Activated T-helper 1 cell treated with anti-CD3 and anti-CD28 coated beads, Interleukin-12 subunit alpha, Interleukin-12 subunit beta, Interleukin-2, Interleukin-4 antibody, amounts not matched to agents 30 ng/mL and 10 ng/mL and 1 ng/mL, durations not matched to agents 14 hours and 24 hours and 36 hours (primary cell): ENCODE data around the gene KDM4C. TPM values are rescaled to one million over a fixed set of nuclear protein-coding genes. Genes with fewer than 3 reads are reported as not detected.
A peak's percentile ranks its signal among the peaks of the same experiment; 100 is the strongest.

Experiments used
- DNase-seq: peaks from one replicate; pipeline ENCODE4 v3.0.0; 2021; ENCODE audit warnings: low spot score
- H3K27ac Mint-ChIP-seq: one replicate; pipeline ENCODE4 v1.8.0; 2021; ENCODE audit warnings: mild to moderate bottlenecking, mixed read lengths
- H3K27me3 Mint-ChIP-seq: one replicate; pipeline ENCODE4 v1.8.0; 2022; ENCODE audit warnings: mild to moderate bottlenecking, moderate library complexity, mixed read lengths; ENCODE audit not compliant: insufficient read depth
- H3K36me3 Mint-ChIP-seq: one replicate; pipeline ENCODE4 v1.8.0; 2021; ENCODE audit warnings: low read depth, mixed read lengths
- H3K4me1 Mint-ChIP-seq: one replicate; pipeline ENCODE4 v1.8.0; 2021; ENCODE audit warnings: low read depth, mixed read lengths
- H3K4me3 Mint-ChIP-seq: one replicate; pipeline ENCODE4 v1.8.0; 2021; ENCODE audit warnings: mild to moderate bottlenecking, moderate library complexity, mixed read lengths
- H3K9me3 Mint-ChIP-seq: one replicate; pipeline ENCODE4 v1.8.0; 2021; ENCODE audit warnings: mixed read lengths
- intact Hi-C: fragments of 100-400 bp; cut with micrococcal nuclease; formaldehyde crosslinking; loops from one replicate; pipeline ENCODE4 v1.15.1; 2024
- total RNA-seq: library from RNA; stranded (reverse); gene quantifications from 2 replicates; pipeline ENCODE4 v1.2.3, GENCODE V29; 2022

KDM4C gene
- total RNA-seq, 1 donor from 2014 or later, result 35.9 TPM

GRCh38 chr9:6893350-6894131 is 135.8 kb downstream of the KDM4C start:
- no peak for DNase-seq
- Mint-ChIP-seq H3K27me3 (no peaks in the 10 kb centered on the region), H3K9me3 (no peaks in the 10 kb centered on the region), H3K4me3 (peak overlapping the region; percentile 32), H3K27ac (peak overlapping the region; percentile 63), H3K4me1 (peaks cover 32% of the 10 kb centered on the region), H3K36me3 (peaks cover 34% of the 10 kb centered on the region)
- intact Hi-C loops, result loop anchor here (1.0 to 10.0 kb wide), 9 partner anchors 9 to 641 kb away; partner anchors contain the start of genes KDM4C and UHRF2

DNA sequence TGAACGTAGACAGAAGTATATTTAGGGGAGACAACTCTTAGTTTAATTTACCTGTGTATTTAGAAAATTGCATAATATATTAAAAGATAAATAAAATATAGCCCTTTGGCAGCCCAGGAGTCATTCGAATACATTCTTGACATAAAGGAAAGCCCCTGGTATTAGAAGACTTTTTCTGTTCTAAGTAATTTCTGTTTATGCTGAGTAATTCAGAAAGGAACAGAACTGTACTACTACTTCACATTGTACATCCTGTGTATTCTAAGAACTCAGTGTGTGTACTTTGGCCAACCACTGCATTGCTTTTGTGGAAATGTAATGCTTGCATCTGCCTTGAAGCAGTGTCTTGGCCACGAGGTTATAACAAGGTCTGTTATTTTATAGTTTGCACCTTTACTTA is 136.4 kb downstream of the KDM4C start:
- H3K9me3 Mint-ChIP-seq, result no peaks in the 10 kb centered on the region

GRCh38 chr9:6895754-6896153 is 138.0 kb downstream of the KDM4C start:
- Mint-ChIP-seq H3K36me3 (peaks cover 31% of the 10 kb centered on the region), H3K27me3 (no peaks in the 10 kb centered on the region), H3K27ac (no peak overlapping the region), H3K4me3 (no peak overlapping the region), H3K4me1 (peaks cover 49% of the 10 kb centered on the region), H3K9me3 (no peaks in the 10 kb centered on the region)
- no peak for DNase-seq
- intact Hi-C loops, result loop anchor here (2.0 to 10.0 kb wide), 3 partner anchors 191 to 481 kb away; partner anchors contain the start of gene UHRF2

More for the DNA sequence above, 136.4 kb downstream of the KDM4C start:
- Mint-ChIP-seq H3K4me1 (peaks cover 33% of the 10 kb centered on the region), H3K4me3 (peak overlapping the region; percentile 32), H3K27me3 (no peaks in the 10 kb centered on the region), H3K36me3 (peaks cover 34% of the 10 kb centered on the region), H3K27ac (peak overlapping the region; percentile 61)
- intact Hi-C loops, result loop anchor here (1.0 to 10.0 kb wide), 9 partner anchors 8 to 640 kb away; partner anchors contain the start of genes KDM4C and UHRF2
- DNase-seq, result no peak

GRCh38 chr9:6896562-6896961 is 138.8 kb downstream of the KDM4C start:
- intact Hi-C loops, result loop anchor here (10.0 kb wide), 2 partner anchors 318 to 482 kb away; partner anchors contain the start of gene UHRF2
- no peaks in the 10 kb centered on the region for H3K27me3 Mint-ChIP-seq
- DNase-seq, result no peak
- H3K27ac Mint-ChIP-seq, result no peak overlapping the region
- H3K36me3 Mint-ChIP-seq, result peaks cover 29% of the 10 kb centered on the region
- H3K4me3 Mint-ChIP-seq, result no peak overlapping the region
- H3K4me1 Mint-ChIP-seq, result peaks cover 57% of the 10 kb centered on the region
- no peaks in the 10 kb centered on the region for H3K9me3 Mint-ChIP-seq

- H3K9me3 Mint-ChIP-seq, result no peaks in the 10 kb centered on the region
- H3K27ac Mint-ChIP-seq, result no peak overlapping the region
- peaks cover 32% of the 10 kb centered on the region for H3K36me3 Mint-ChIP-seq
- H3K4me1 Mint-ChIP-seq, result peaks cover 64% of the 10 kb centered on the region
- no peaks in the 10 kb centered on the region for H3K27me3 Mint-ChIP-seq
- no peak overlapping the region for H3K4me3 Mint-ChIP-seq
- no peak for DNase-seq
- intact Hi-C loops, result loop anchor here (10.0 kb wide), 2 partner anchors 317 to 483 kb away; partner anchors contain the start of gene UHRF2
Measured at GRCh38 chr9:6897207-6897822, 139.5 kb downstream of the KDM4C start.

GRCh38 chr9:6897898-6898302 is 140.1 kb downstream of the KDM4C start:
- Mint-ChIP-seq H3K36me3 (peaks cover 32% of the 10 kb centered on the region), H3K27me3 (no peaks in the 10 kb centered on the region), H3K27ac (no peak overlapping the region), H3K4me1 (peaks cover 67% of the 10 kb centered on the region), H3K4me3 (no peak overlapping the region), H3K9me3 (no peaks in the 10 kb centered on the region)
- intact Hi-C loops, result loop anchor here (10.0 kb wide), 2 partner anchors 317 to 483 kb away; partner anchors contain the start of gene UHRF2
- DNase-seq, result no peak

DNA sequence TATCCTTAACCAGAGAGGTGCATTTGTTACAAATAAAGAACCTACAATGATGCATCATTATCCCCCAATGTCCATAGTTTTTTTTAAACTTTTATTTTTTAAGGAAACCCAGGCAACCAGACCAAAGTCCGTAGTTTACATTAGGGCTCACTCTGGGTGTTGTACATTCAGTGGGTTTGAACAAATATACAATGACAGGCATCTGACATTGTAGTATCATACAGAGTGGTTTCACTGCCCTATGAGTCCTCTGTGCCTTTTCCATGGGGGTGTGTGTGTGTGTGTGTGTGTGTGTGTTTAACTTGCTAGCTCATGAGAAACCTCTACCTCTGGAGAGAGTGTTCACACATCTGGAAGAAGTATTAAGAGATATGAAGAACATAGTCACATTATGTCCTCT is 141.5 kb downstream of the KDM4C start:
- no peak overlapping the region for H3K4me3 Mint-ChIP-seq
- peaks cover 55% of the 10 kb centered on the region for H3K4me1 Mint-ChIP-seq
- H3K27ac Mint-ChIP-seq, result no peak overlapping the region
- H3K36me3 Mint-ChIP-seq, result peaks cover 26% of the 10 kb centered on the region
- no peaks in the 10 kb centered on the region for H3K27me3 Mint-ChIP-seq
- intact Hi-C loops, result loop anchor here (10.0 kb wide), 2 partner anchors 316 to 484 kb away; partner anchors contain the start of gene UHRF2
- no peak for DNase-seq
- H3K9me3 Mint-ChIP-seq, result no peaks in the 10 kb centered on the region

GRCh38 chr9:6900440-6900883 is 142.7 kb downstream of the KDM4C start:
- H3K4me3 Mint-ChIP-seq, result no peak overlapping the region
- no peak overlapping the region for H3K27ac Mint-ChIP-seq
- H3K27me3 Mint-ChIP-seq, result no peaks in the 10 kb centered on the region
- peaks cover 43% of the 10 kb centered on the region for H3K4me1 Mint-ChIP-seq
- no peak for DNase-seq
- no peaks in the 10 kb centered on the region for H3K9me3 Mint-ChIP-seq
- intact Hi-C loops, result no loop called here
- H3K36me3 Mint-ChIP-seq, result peaks cover 18% of the 10 kb centered on the region

- no peaks in the 10 kb centered on the region for H3K9me3 Mint-ChIP-seq
- H3K27me3 Mint-ChIP-seq, result no peaks in the 10 kb centered on the region
- H3K4me1 Mint-ChIP-seq, result peaks cover 42% of the 10 kb centered on the region
- peaks cover 17% of the 10 kb centered on the region for H3K36me3 Mint-ChIP-seq
- DNase-seq, result no peak
- no peak overlapping the region for H3K4me3 Mint-ChIP-seq
- H3K27ac Mint-ChIP-seq, result peak overlapping the region; percentile 54
- intact Hi-C loops, result no loop called here
Measured at GRCh38 chr9:6901180-6901579, 143.4 kb downstream of the KDM4C start.

DNA sequence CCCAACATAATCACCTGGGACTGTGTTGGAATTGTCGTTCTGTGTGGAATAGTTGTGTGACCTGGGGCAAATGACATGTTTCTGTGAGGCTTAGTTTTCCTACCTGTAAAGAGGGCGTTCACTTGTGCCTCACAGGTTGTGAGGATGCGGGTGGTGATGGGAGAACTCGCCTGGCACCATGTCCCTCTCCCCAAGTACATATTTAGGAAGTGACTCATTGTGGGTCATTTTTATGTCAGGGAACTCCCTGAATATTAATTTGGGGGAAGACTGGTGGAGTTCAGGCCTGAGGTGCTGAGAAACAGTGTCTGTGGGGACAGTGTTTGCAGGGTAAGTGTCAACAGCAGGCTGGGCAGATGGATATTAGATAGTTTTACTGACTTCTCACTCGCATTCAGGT is 144.7 kb downstream of the KDM4C start:
- H3K27ac Mint-ChIP-seq, result no peak overlapping the region
- DNase-seq, result no peak
- H3K4me3 Mint-ChIP-seq, result no peak overlapping the region
- intact Hi-C loops, result loop anchor here (1.0 kb wide), 1 partner anchor 8 kb away; no protein-coding TSS in a partner anchor
- peaks cover 35% of the 10 kb centered on the region for H3K4me1 Mint-ChIP-seq
- H3K36me3 Mint-ChIP-seq, result peaks cover 9% of the 10 kb centered on the region
- H3K9me3 Mint-ChIP-seq, result no peaks in the 10 kb centered on the region
- H3K27me3 Mint-ChIP-seq, result no peaks in the 10 kb centered on the region

DNA sequence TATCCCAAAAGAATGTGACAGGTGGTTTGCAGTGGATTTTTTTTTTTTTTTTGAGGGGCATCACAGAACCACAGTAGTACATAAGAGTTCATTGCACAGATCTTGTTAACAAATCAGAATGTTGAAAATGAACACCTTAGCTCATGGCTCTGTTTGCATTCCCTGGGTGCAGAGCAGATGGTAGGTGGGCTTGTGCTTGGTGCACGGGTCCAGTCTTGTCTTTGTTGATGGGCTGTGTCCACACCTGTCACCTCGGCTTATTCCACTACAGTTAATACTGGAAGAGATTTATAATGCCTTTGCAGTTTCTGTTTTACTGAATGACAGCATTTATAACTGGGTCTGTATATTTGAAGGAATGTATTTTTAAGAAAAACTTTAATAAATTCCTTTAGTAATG is 146.6 kb downstream of the KDM4C start:
- Mint-ChIP-seq H3K4me3 (no peak overlapping the region), H3K27ac (no peak overlapping the region), H3K27me3 (no peaks in the 10 kb centered on the region), H3K9me3 (no peaks in the 10 kb centered on the region), H3K36me3 (peaks cover 9% of the 10 kb centered on the region), H3K4me1 (peaks cover 32% of the 10 kb centered on the region)
- no peak for DNase-seq
- intact Hi-C loops, result no loop called here

DNA sequence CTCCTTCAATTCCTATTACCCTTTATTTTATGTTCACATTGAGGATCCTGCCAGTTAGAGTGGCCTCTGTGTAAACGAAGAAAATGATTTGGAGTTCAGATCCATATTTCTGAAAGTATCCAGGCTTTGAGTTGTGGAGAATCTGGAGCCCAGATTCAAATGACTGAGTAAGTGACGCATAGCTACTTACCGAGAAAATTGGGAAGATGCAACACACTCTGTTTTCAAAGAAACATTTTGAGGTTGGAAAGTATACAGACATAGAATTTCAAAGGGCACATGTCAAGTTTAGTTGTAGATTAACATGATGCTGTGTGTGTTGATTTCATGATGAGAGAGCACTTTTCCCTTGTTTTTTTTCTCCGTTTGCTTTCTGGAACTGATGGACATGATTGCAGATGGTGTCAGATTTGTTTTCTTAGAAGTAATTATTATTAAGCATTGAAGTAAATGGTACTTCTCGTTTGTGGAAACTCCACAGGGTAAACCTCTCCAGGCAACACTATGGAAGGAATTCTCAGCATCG is 148.1 kb downstream of the KDM4C start:
- H3K36me3 Mint-ChIP-seq, result peaks cover 3% of the 10 kb centered on the region
- H3K27ac Mint-ChIP-seq, result no peak overlapping the region
- H3K9me3 Mint-ChIP-seq, result no peaks in the 10 kb centered on the region
- H3K4me1 Mint-ChIP-seq, result peaks cover 17% of the 10 kb centered on the region
- no peak overlapping the region for H3K4me3 Mint-ChIP-seq
- no peaks in the 10 kb centered on the region for H3K27me3 Mint-ChIP-seq
- no peak for DNase-seq
- intact Hi-C loops, result no loop called here
